Measurements from ENCODE around the gene EIPR1. TPM values are rescaled to one million over a fixed set of nuclear protein-coding genes. Genes with fewer than 3 reads are reported as not detected.

Gene EIPR1
- total and polyA plus RNA-seq, 2 of the 4 experiments (the other 2 are of a cell fraction) = 46.5 to 67.4 TPM

DNA sequence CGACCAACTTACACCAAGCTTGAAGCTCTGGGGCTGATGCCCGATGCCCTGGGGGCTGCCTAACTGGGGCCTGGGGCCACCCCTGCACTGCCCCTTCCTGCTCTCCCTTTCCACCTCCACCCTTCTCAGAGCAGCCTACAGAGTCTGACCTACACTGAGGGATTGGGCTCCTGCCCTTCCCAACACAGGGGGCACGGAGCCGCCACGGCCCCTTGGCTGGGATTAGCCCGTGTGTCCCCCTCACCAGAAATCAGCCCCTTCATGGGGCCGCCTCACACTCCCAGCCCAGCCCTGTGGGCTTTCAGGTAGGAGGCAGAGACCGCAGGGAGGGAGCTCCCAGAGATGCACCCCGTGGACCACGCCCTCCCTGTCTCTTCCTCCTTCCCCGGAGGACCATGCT is 198.0 kb downstream of the EIPR1 start:
- no TSS peak for BruUV-seq (replicated peaks)
- Histone ChIP-seq H3K27ac (ENCODE audit: insufficient read depth, low read length) (no peak overlapping the region), H3K18ac (ENCODE audit: low read depth, low read length) (no peak overlapping the region), H3K14ac (replicated peaks; ENCODE audit: low read depth, low read length) (no peak overlapping the region), H2BK15ac (ENCODE audit: low read depth, low read length) (no peak overlapping the region), H3K79me1 (ENCODE audit: low read depth in 1 of 2, low read length in 2 of 2) (no peaks in the 10 kb centered on the region), H4K5ac (ENCODE audit: low read depth, low read length) (no peak overlapping the region), H3K27me3 (ENCODE audit: control insufficient read depth, insufficient read depth, low read length) (no peaks in the 10 kb centered on the region), H2BK120ac (ENCODE audit: low read depth, low read length) (no peak overlapping the region), H4K8ac (ENCODE audit: low read depth in 2 of 2, low read length in 2 of 2) (no peak overlapping the region), H3K4me1 (ENCODE audit: control insufficient read depth, insufficient read depth, low read length) (no peaks in the 10 kb centered on the region), H3K36me3 (ENCODE audit: control insufficient read depth, insufficient read depth, low read length) (no peaks in the 10 kb centered on the region; the same call in 1 of the 2 replicates), H2AK9ac (replicated peaks; ENCODE audit: low read depth, low read length, poor library complexity) (no peak overlapping the region), H4K91ac (ENCODE audit: insufficient read depth, low read depth, low read length) (no peak overlapping the region), H3K56ac (ENCODE audit: extremely low read depth, insufficient read depth, low read length) (no peak overlapping the region), H2BK5ac (ENCODE audit: low read depth, low read length, poor library complexity, severe bottlenecking) (no peak overlapping the region), H3K4ac (ENCODE audit: low read depth, low read length) (no peak overlapping the region), H2AK5ac (ENCODE audit: low read depth, low read length) (no peak overlapping the region), H2BK20ac (ENCODE audit: low read depth, low read length) (no peak overlapping the region), H3K9me3 (ENCODE audit: control insufficient read depth, insufficient read depth, low read length) (peaks cover 6% of the 10 kb centered on the region; the same call in 1 of the 2 replicates), H4K20me1 (ENCODE audit: insufficient read depth, low read length) (no peaks in the 10 kb centered on the region), H3K9ac (ENCODE audit: low read depth, low read length) (no peak overlapping the region), H3K4me2 (ENCODE audit: low read depth, low read length) (no peak overlapping the region), H2AFZ (replicated peaks; ENCODE audit: low read length, poor library complexity) (no peak overlapping the region), H3K23ac (ENCODE audit: low read depth, low read length) (no peak overlapping the region), H3K4me3 (ENCODE audit: insufficient read depth, low read depth, low read length) (no peak overlapping the region), H3K9me1 (ENCODE audit: insufficient read depth, low read length) (0 out of 2 replicates have a peak, but pooled peaks cover 3% of the 10 kb centered on the region)
- dilution Hi-C loops (cut with HindIII; ENCODE audit: low sequenced_read_pairs, unreplicated experiment) = no loop called here
- no peak for TF ChIP-seq MAFK (IDR thresholded peaks at IDR 0.05; ENCODE audit: low read depth, low read length)
- no peak for TF ChIP-seq MXI1 (IDR thresholded peaks at IDR 0.05; ENCODE audit: borderline replicate concordance, low read depth, low read length)
- TF ChIP-seq CHD1 (IDR thresholded peaks at IDR 0.05; ENCODE audit: low read depth, low read length) = no peak
- no peak for TF ChIP-seq BHLHE40 (IDR thresholded peaks at IDR 0.05; ENCODE audit: low read depth, low read length)
- TF ChIP-seq, protein P1, sequence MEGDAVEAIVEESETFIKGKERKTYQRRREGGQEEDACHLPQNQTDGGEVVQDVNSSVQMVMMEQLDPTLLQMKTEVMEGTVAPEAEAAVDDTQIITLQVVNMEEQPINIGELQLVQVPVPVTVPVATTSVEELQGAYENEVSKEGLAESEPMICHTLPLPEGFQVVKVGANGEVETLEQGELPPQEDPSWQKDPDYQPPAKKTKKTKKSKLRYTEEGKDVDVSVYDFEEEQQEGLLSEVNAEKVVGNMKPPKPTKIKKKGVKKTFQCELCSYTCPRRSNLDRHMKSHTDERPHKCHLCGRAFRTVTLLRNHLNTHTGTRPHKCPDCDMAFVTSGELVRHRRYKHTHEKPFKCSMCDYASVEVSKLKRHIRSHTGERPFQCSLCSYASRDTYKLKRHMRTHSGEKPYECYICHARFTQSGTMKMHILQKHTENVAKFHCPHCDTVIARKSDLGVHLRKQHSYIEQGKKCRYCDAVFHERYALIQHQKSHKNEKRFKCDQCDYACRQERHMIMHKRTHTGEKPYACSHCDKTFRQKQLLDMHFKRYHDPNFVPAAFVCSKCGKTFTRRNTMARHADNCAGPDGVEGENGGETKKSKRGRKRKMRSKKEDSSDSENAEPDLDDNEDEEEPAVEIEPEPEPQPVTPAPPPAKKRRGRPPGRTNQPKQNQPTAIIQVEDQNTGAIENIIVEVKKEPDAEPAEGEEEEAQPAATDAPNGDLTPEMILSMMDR (conservative IDR thresholded peaks at IDR 0.05; ENCODE audit: low read depth, low read length) = no peak
- ATAC-seq (ENCODE audit: low read depth) = no peak
- POLR2A ChIA-PET (ENCODE audit: unreplicated experiment) = no interaction called here
- in situ Hi-C loops (cut with MboI; ENCODE audit: low sequenced_read_pairs) = no loop called here
- no peak for DNase-seq
- WGBS, 2 experiments (ENCODE audit: extremely low coverage in 2 of 2, insufficient read length in 1 of 2) = 80% methylated on average over 2 of the region's 11 CpGs; no CpG with 5 or more reads in 1 of the 2 experiments
- CTCF ChIA-PET = no interaction called here
- intact Hi-C loops (cut with micrococcal nuclease) = no loop called here

Data from IMR-90 (cell line).